Neural progenitor cell (in vitro differentiated cells): ENCODE results near the gene GSK3A. TPM values are rescaled to one million over a fixed set of nuclear protein-coding genes. Genes with fewer than 3 reads are reported as not detected.

Experiments used
- DNase-seq: peaks from one replicate; pipeline ENCODE4 v3.0.0-alpha.2; 2016; ENCODE audit warnings: low spot score
- H2AFZ ChIP-seq: fragments of 200-600 bp; sonication (generic); replicated peaks from 2 replicates; pipeline ENCODE4 v1.6.1; 2016; ENCODE audit warnings: antibody characterized with exemption
- H3F3A ChIP-seq: fragments of 200-600 bp; sonication (generic); 2 replicates; pipeline ENCODE4 v1.6.1; 2016; ENCODE audit warnings: antibody characterized with exemption, low read depth
- H3K27ac ChIP-seq: fragments of 200-600 bp; sonication (generic); 2 replicates; pipeline ENCODE4 v1.5.1; 2016; ENCODE audit warnings: mild to moderate bottlenecking
- H3K27me3 ChIP-seq: fragments of 200-600 bp; sonication (generic); 2 replicates; pipeline ENCODE4 v1.6.1; 2016; ENCODE audit warnings: mild to moderate bottlenecking, moderate library complexity
- H3K36me3 ChIP-seq: fragments of 200-600 bp; sonication (generic); 2 replicates; pipeline ENCODE4 v1.5.1; 2016
- H3K4me1 ChIP-seq: fragments of 200-600 bp; sonication (generic); 2 replicates; pipeline ENCODE4 v1.6.1; 2016; ENCODE audit warnings: mixed run types
- H3K4me2 ChIP-seq: fragments of 200-600 bp; sonication (generic); 2 replicates; pipeline ENCODE4 v1.6.1; 2016
- H3K4me3 ChIP-seq: fragments of 200-600 bp; sonication (generic); 2 replicates; pipeline ENCODE4 v1.5.1; 2016
- H3K79me2 ChIP-seq: fragments of 200-600 bp; sonication (generic); 2 replicates; pipeline ENCODE4 v1.6.1; 2016; ENCODE audit warnings: low read depth
- H3K9ac ChIP-seq: fragments of 200-600 bp; sonication (generic); 2 replicates; pipeline ENCODE4 v1.6.1; 2016
- H3K9me3 ChIP-seq: fragments of 200-600 bp; sonication (generic); 2 replicates; pipeline ENCODE4 v1.5.1; 2016; ENCODE audit warnings: low read depth
- H4K20me1 ChIP-seq: fragments of 200-600 bp; sonication (generic); 2 replicates; pipeline ENCODE4 v1.6.1; 2016; ENCODE audit warnings: low read depth
- H3K27ac Mint-ChIP-seq: 3 replicates; pipeline ENCODE4 v1.8.0; 2021; ENCODE audit warnings: mixed read lengths
- H3K27me3 Mint-ChIP-seq: 2 replicates; pipeline ENCODE4 v1.8.0; 2022; ENCODE audit warnings: low read depth, mild to moderate bottlenecking, inconsistent platforms, moderate library complexity, mixed read lengths; ENCODE audit not compliant: insufficient read depth
- H3K36me3 Mint-ChIP-seq: 3 replicates; pipeline ENCODE4 v1.8.0; 2021; ENCODE audit warnings: mixed read lengths
- H3K4me1 Mint-ChIP-seq: 3 replicates; pipeline ENCODE4 v1.8.0; 2021; ENCODE audit warnings: mixed read lengths
- H3K4me3 Mint-ChIP-seq: 3 replicates; pipeline ENCODE4 v1.8.0; 2021; ENCODE audit warnings: mild to moderate bottlenecking, moderate library complexity, mixed read lengths
- H3K9me3 Mint-ChIP-seq: 3 replicates; pipeline ENCODE4 v1.8.0; 2020; ENCODE audit warnings: mixed read lengths
- CTCF ChIP-seq: fragments of 200-600 bp; sonication (generic); IDR thresholded peaks from 2 replicates; pipeline ENCODE4 v1.5.1; 2017; ENCODE audit warnings: antibody characterized with exemption, mild to moderate bottlenecking
- EZH2 ChIP-seq: fragments of 200-600 bp; sonication (generic); IDR thresholded peaks from 2 replicates; pipeline ENCODE4 v1.6.1; 2017; ENCODE audit warnings: antibody characterized with exemption, mild to moderate bottlenecking, moderate library complexity
- EZH2phosphoT487 ChIP-seq: fragments of 200-600 bp; sonication (generic); IDR thresholded peaks from 2 replicates; pipeline ENCODE4 v1.6.1; 2017; ENCODE audit warnings: antibody characterized with exemption
- total RNA-seq: library from RNA; depleted of rRNA; stranded (reverse); fragments of >200 nt; gene quantifications from 2 replicates; pipeline ENCODE4 v1.2.3, GENCODE V29; 2015; ENCODE audit warnings: low replicate concordance

Gene GSK3A
- total RNA-seq, 1 donor from 2014 or later = 22.5 TPM

GRCh38 chr19:42274065-42274682 is 31.8 kb upstream of the GSK3A start:
- peaks cover 12% of the 10 kb centered on the region for H3K4me1 ChIP-seq
- no peak overlapping the region for H3K27ac ChIP-seq
- Mint-ChIP-seq H3K4me1 (peaks cover 36% of the 10 kb centered on the region), H3K4me3 (no peak overlapping the region), H3K9me3 (no peaks in the 10 kb centered on the region), H3K27me3 (peaks cover 5% of the 10 kb centered on the region), H3K36me3 (peaks cover 8% of the 10 kb centered on the region), H3K27ac (no peak overlapping the region)
- peaks cover 16% of the 10 kb centered on the region for H3K79me2 ChIP-seq
- H3K27me3 ChIP-seq = no peaks in the 10 kb centered on the region
- H3K4me2 ChIP-seq = no peak overlapping the region
- TF ChIP-seq EZH2 (no peak), CTCF (no peak), EZH2phosphoT487 (no peak)
- peaks cover 2% of the 10 kb centered on the region for H4K20me1 ChIP-seq
- no peak overlapping the region for H2AFZ ChIP-seq
- no peak overlapping the region for H3K4me3 ChIP-seq
- H3K9ac ChIP-seq = no peak overlapping the region
- H3K36me3 ChIP-seq = no peaks in the 10 kb centered on the region
- H3K9me3 ChIP-seq = no peaks in the 10 kb centered on the region
- DNase-seq = no peak
- peaks cover 6% of the 10 kb centered on the region for H3F3A ChIP-seq

GRCh38 chr19:42273407-42274064 is 31.1 kb upstream of the GSK3A start:
- H3K79me2 ChIP-seq = peaks cover 11% of the 10 kb centered on the region
- H3K9me3 ChIP-seq = no peaks in the 10 kb centered on the region
- TF ChIP-seq EZH2phosphoT487 = no peak
- no peak for TF ChIP-seq EZH2
- TF ChIP-seq CTCF = no peak
- H3K27ac ChIP-seq = no peak overlapping the region
- no peak for DNase-seq
- Mint-ChIP-seq H3K9me3 (no peaks in the 10 kb centered on the region), H3K27me3 (peaks cover 5% of the 10 kb centered on the region), H3K27ac (no peak overlapping the region), H3K4me3 (no peak overlapping the region), H3K4me1 (peaks cover 30% of the 10 kb centered on the region), H3K36me3 (peaks cover 8% of the 10 kb centered on the region)
- H3K4me3 ChIP-seq = no peak overlapping the region
- H3K4me1 ChIP-seq = peaks cover 6% of the 10 kb centered on the region
- H3K4me2 ChIP-seq = no peak overlapping the region
- H3F3A ChIP-seq = peaks cover 1% of the 10 kb centered on the region
- H3K27me3 ChIP-seq = no peaks in the 10 kb centered on the region
- no peak overlapping the region for H3K9ac ChIP-seq
- H2AFZ ChIP-seq = no peak overlapping the region
- no peaks in the 10 kb centered on the region for H4K20me1 ChIP-seq
- H3K36me3 ChIP-seq = no peaks in the 10 kb centered on the region

- Mint-ChIP-seq H3K4me1 (peaks cover 26% of the 10 kb centered on the region), H3K9me3 (no peaks in the 10 kb centered on the region)
These were observed 30.6 kb upstream of the GSK3A start for GRCh38 chr19:42272989-42273406.

More at GRCh38 chr19:42272989-42273406, 30.6 kb upstream of the GSK3A start:
- no peak for DNase-seq
- Histone ChIP-seq H2AFZ (no peak overlapping the region), H3F3A (no peaks in the 10 kb centered on the region), H3K9ac (no peak overlapping the region), H3K4me1 (peaks cover 6% of the 10 kb centered on the region), H3K4me2 (no peak overlapping the region), H4K20me1 (no peaks in the 10 kb centered on the region), H3K27ac (no peak overlapping the region), H3K27me3 (no peaks in the 10 kb centered on the region), H3K9me3 (no peaks in the 10 kb centered on the region), H3K4me3 (no peak overlapping the region), H3K36me3 (no peaks in the 10 kb centered on the region), H3K79me2 (peaks cover 11% of the 10 kb centered on the region)
- Mint-ChIP-seq H3K4me3 (no peak overlapping the region), H3K36me3 (peaks cover 8% of the 10 kb centered on the region), H3K27me3 (peaks cover 3% of the 10 kb centered on the region), H3K27ac (no peak overlapping the region)
- TF ChIP-seq EZH2 = no peak
- TF ChIP-seq CTCF = no peak
- TF ChIP-seq EZH2phosphoT487 = no peak
